ENCODE results near the gene PLCH1.

GRCh38 chr3:155771126-155771525 is 26.3 kb upstream of the PLCH1 start:
- TF ChIP-seq CTCF (IDR thresholded peaks at IDR 0.05; ENCODE audit: low read depth, low read length) (no peak), EZH2phosphoT487 (IDR thresholded peaks at IDR 0.05; ENCODE audit: low read depth) (no peak)
